Measurements from ENCODE around the gene KIAA0232. TPM values are rescaled to one million over a fixed set of nuclear protein-coding genes. Genes with fewer than 3 reads are reported as not detected.

The KIAA0232 gene
- total RNA-seq, 1 donor from 2014 or later, result 35.0 TPM

Other genes with a start within 250 kb of the KIAA0232 start
- 53.6 TPM for gene MAN2B2, start 207.5 kb upstream of the KIAA0232 start, total RNA-seq
- 244 TPM for gene MRFAP1, start 142.0 kb upstream of the KIAA0232 start, total RNA-seq
- 33.4 TPM for gene S100P, start 88.8 kb upstream of the KIAA0232 start, total RNA-seq
- 51.2 TPM for gene MRFAP1L1, start 72.9 kb upstream of the KIAA0232 start, total RNA-seq
- 18.1 TPM for gene BLOC1S4, start 66.6 kb upstream of the KIAA0232 start, total RNA-seq
- gene TBC1D14, start 127.1 kb downstream of the KIAA0232 start, total RNA-seq, result 37.1 TPM